ENCODE measurements around the gene FGF1.

DNA sequence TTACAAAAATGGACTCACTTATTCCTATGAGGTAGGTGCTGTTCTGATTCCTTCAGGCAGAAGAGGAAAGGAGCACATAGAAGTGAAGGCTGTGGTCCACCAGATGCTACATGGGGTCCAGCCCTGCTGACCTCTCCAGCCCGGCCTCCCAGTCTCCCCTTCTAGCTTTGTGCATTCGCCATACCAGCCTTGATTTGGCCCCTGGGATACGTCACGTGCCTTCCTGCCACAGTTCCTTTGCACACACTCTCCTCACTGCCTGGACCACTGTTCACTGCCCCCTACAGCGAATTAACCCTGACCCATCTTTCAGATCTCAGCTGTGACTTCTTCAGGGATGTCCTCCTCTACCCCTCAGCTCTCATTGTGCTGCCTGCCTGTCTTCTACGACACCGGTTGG lies 32.6 kb downstream of the FGF1 start:
- TF ChIP-seq EZH2 (IDR thresholded peaks at IDR 0.05; ENCODE audit: borderline replicate concordance, insufficient read depth, low read depth, low read length, poor library complexity, severe bottlenecking): no peak
- TF ChIP-seq, protein P1, sequence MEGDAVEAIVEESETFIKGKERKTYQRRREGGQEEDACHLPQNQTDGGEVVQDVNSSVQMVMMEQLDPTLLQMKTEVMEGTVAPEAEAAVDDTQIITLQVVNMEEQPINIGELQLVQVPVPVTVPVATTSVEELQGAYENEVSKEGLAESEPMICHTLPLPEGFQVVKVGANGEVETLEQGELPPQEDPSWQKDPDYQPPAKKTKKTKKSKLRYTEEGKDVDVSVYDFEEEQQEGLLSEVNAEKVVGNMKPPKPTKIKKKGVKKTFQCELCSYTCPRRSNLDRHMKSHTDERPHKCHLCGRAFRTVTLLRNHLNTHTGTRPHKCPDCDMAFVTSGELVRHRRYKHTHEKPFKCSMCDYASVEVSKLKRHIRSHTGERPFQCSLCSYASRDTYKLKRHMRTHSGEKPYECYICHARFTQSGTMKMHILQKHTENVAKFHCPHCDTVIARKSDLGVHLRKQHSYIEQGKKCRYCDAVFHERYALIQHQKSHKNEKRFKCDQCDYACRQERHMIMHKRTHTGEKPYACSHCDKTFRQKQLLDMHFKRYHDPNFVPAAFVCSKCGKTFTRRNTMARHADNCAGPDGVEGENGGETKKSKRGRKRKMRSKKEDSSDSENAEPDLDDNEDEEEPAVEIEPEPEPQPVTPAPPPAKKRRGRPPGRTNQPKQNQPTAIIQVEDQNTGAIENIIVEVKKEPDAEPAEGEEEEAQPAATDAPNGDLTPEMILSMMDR (IDR thresholded peaks at IDR 0.05): no peak
